KMS-11 (cell line): ENCODE measurements around the gene PHF21A.
A peak's percentile ranks its signal among the peaks of the same experiment; 100 is the strongest.

Experiments used
- H2AFZ ChIP-seq: fragments of 200-600 bp; sonication (generic); 2 replicates; pipeline ENCODE4 v1.6.1; 2016; ENCODE audit warnings: antibody characterized with exemption, mixed run types, low read depth
- H3K27ac ChIP-seq: fragments of 200-600 bp; sonication (generic); 2 replicates; pipeline ENCODE4 v1.6.1; 2016; ENCODE audit warnings: mild to moderate bottlenecking, mixed run types
- H3K27me3 ChIP-seq: fragments of 200-600 bp; sonication (generic); 2 replicates; pipeline ENCODE4 v1.6.1; 2017; ENCODE audit warnings: mild to moderate bottlenecking, low read depth, mixed run types, moderate library complexity; ENCODE audit not compliant: insufficient read depth
- H3K36me3 ChIP-seq: fragments of 200-600 bp; sonication (generic); 2 replicates; pipeline ENCODE4 v1.6.1; 2017; ENCODE audit warnings: mild to moderate bottlenecking, mixed run types; ENCODE audit not compliant: insufficient read depth
- H3K4me1 ChIP-seq: fragments of 200-600 bp; sonication (generic); 2 replicates; pipeline ENCODE4 v1.6.1; 2016; ENCODE audit warnings: mild to moderate bottlenecking, low read depth, mixed run types; ENCODE audit not compliant: poor library complexity, severe bottlenecking
- H3K4me2 ChIP-seq: fragments of 200-600 bp; sonication (generic); 2 replicates; pipeline ENCODE4 v1.7.0; 2016; ENCODE audit warnings: mild to moderate bottlenecking, mixed run types
- H3K4me3 ChIP-seq: fragments of 200-600 bp; sonication (generic); IDR thresholded peaks from 2 replicates; pipeline ENCODE4 v1.6.1; 2017; ENCODE audit warnings: low read depth, low read length, mixed read lengths; ENCODE audit not compliant: insufficient read depth
- H3K79me2 ChIP-seq: fragments of 200-600 bp; sonication (generic); 2 replicates; pipeline ENCODE4 v1.6.1; 2016; ENCODE audit warnings: low read depth, mixed run types; ENCODE audit not compliant: insufficient read depth
- H3K9ac ChIP-seq: fragments of 200-600 bp; sonication (generic); 2 replicates; pipeline ENCODE4 v1.6.1; 2016; ENCODE audit warnings: mild to moderate bottlenecking, mixed run types
- H4K20me1 ChIP-seq: fragments of 200-600 bp; sonication (generic); 2 replicates; pipeline ENCODE4 v1.6.1; 2016; ENCODE audit warnings: mild to moderate bottlenecking, mixed run types; ENCODE audit not compliant: insufficient read depth
- TF ChIP-seq, protein P1 (sequence below): fragments of 200-600 bp; sonication (generic); conservative IDR thresholded peaks from 2 replicates; pipeline ENCODE4 v1.6.1; 2017; ENCODE audit warnings: low read depth, mild to moderate bottlenecking, antibody characterized with exemption, low read length, moderate library complexity, mixed read lengths

PHF21A gene

DNA sequence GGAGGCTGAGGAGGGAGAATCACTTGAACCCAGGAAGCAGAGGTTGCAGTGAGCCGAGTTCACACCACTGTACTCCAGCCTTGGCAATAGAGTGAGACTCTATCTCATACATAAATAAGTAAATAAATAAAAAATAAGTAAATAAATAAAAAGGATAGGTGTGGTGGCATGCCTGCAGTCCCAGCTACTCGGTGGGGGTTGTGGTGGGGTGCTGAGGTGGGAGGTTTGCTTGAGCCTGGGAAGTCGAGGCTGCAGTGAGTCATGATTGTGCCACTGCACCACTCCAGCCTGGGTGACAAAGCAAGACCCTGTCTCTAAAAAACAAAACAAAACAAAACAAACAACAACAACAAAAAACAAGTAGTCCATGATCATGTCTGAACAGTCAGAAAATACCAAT lies 195.7 kb downstream of the PHF21A start:
- H3K4me3 ChIP-seq = no peak overlapping the region
- no peaks in the 10 kb centered on the region for H4K20me1 ChIP-seq
- TF ChIP-seq, protein P1, sequence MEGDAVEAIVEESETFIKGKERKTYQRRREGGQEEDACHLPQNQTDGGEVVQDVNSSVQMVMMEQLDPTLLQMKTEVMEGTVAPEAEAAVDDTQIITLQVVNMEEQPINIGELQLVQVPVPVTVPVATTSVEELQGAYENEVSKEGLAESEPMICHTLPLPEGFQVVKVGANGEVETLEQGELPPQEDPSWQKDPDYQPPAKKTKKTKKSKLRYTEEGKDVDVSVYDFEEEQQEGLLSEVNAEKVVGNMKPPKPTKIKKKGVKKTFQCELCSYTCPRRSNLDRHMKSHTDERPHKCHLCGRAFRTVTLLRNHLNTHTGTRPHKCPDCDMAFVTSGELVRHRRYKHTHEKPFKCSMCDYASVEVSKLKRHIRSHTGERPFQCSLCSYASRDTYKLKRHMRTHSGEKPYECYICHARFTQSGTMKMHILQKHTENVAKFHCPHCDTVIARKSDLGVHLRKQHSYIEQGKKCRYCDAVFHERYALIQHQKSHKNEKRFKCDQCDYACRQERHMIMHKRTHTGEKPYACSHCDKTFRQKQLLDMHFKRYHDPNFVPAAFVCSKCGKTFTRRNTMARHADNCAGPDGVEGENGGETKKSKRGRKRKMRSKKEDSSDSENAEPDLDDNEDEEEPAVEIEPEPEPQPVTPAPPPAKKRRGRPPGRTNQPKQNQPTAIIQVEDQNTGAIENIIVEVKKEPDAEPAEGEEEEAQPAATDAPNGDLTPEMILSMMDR = no peak
- H3K27ac ChIP-seq = no peak overlapping the region
- no peaks in the 10 kb centered on the region for H3K36me3 ChIP-seq
- H2AFZ ChIP-seq = no peak overlapping the region
- no peak overlapping the region for H3K4me2 ChIP-seq
- H3K27me3 ChIP-seq = 0 out of 2 replicates have a peak, but pooled peaks cover 5% of the 10 kb centered on the region
- H3K4me1 ChIP-seq = peaks cover 14% of the 10 kb centered on the region
- H3K79me2 ChIP-seq = no peaks in the 10 kb centered on the region
- H3K9ac ChIP-seq = no peak overlapping the region

- TF ChIP-seq, protein P1 = no peak
- no peaks in the 10 kb centered on the region for H3K36me3 ChIP-seq
- H3K79me2 ChIP-seq = no peaks in the 10 kb centered on the region
- H3K27me3 ChIP-seq = 0 out of 2 replicates have a peak, but pooled peaks cover 5% of the 10 kb centered on the region
- H3K9ac ChIP-seq = no peak overlapping the region
- no peak overlapping the region for H3K27ac ChIP-seq
- no peaks in the 10 kb centered on the region for H4K20me1 ChIP-seq
- no peak overlapping the region for H3K4me2 ChIP-seq
- H2AFZ ChIP-seq = no peak overlapping the region
- peaks cover 8% of the 10 kb centered on the region for H3K4me1 ChIP-seq
- H3K4me3 ChIP-seq = no peak overlapping the region
Measured at GRCh38 chr11:45924927-45925326, 196.3 kb downstream of the PHF21A start.

DNA sequence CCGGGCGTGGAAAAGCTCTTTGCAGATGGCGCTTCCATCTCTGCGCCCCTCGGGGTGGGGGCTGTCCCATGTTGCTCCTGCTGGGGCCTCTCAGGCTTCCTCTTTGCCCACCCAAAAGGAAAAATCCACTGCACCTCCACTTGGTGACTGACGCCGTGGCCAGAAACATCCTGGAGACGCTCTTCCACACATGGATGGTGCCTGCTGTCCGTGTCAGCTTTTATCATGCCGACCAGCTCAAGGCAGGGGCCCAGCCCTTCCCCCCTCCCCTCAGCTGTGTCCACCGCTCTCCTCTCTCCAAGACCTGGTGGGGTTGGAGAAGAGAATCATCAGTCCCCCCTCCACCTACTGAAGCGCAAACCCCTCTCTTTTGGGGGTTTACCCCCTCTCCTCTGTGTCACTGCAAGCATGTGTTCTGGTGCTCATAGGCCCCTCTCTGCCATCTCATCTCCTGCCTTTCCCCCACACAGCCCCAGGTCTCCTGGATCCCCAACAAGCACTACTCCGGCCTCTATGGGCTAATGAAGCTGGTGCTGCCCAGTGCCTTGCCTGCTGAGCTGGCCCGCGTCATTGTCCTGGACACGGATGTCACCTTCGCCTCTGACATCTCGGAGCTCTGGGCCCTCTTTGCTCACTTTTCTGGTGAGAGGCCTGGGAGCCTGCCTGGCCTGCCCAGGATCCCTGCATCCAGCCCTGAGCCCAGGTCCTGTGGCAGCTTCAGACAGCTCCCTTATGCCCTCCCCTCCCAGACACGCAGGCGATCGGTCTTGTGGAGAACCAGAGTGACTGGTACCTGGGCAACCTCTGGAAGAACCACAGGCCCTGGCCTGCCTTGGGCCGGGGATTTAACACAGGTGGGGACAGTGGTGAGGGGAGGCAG lies 197.0 kb downstream of the PHF21A start:
- TF ChIP-seq, protein P1 = no peak
- 0 out of 2 replicates have a peak, but pooled peaks cover 5% of the 10 kb centered on the region for H3K27me3 ChIP-seq
- H4K20me1 ChIP-seq = no peaks in the 10 kb centered on the region
- no peak overlapping the region for H3K4me3 ChIP-seq
- H3K4me2 ChIP-seq = no peak overlapping the region
- H3K36me3 ChIP-seq = no peaks in the 10 kb centered on the region
- peaks cover 2% of the 10 kb centered on the region for H3K4me1 ChIP-seq
- no peak overlapping the region for H3K27ac ChIP-seq
- H3K79me2 ChIP-seq = no peaks in the 10 kb centered on the region
- no peak overlapping the region for H3K9ac ChIP-seq
- H2AFZ ChIP-seq = no peak overlapping the region

DNA sequence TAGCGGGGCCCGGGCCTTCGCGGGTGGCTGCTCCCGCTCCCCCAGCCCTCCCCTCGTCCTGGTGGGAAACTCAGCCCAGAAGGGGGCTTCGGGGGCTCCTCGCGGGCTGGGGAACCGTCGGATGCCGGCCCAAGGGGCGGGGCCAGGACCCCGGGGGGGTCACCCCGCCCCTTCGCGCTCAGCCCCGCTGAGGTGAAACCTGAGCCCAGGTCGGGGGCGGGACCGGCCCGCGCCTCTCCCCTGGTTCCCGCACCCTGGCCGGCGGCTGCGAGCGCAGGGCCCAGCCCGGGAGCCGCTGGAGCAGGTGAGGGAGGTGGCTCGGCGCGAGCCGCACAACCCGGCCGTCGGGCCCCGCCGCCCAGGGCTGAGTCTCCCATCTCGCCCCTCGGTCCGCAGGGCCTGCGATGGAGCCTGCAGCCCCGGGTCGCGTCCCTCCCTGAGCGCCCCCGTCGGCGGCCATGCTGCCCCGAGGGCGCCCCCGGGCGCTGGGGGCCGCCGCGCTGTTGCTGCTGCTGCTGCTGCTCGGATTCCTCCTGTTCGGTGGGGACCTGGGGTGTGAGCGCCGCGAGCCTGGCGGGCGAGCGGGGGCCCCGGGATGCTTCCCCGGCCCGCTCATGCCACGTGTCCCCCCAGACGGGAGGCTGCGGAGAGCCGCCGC lies 198.7 kb downstream of the PHF21A start, which contains the start of gene LARGE2:
TSS of gene LARGE2 (plus strand) at position 232 of the 658 bp plus-strand sequence. CDS start at position 459, 227 bp downstream.
- Histone ChIP-seq H3K4me2 (peak within 1 kb of the TSS; percentile 39), H3K4me3 (no peak within 1 kb of the TSS), H3K9ac (no peak within 1 kb of the TSS), H3K36me3 (no peaks in the 10 kb centered on the region), H3K4me1 (peaks cover 6% of the 10 kb centered on the region), H3K27me3 (0 out of 2 replicates have a peak, but pooled peaks cover 5% of the 10 kb centered on the region), H3K79me2 (no peaks in the 10 kb centered on the region), H2AFZ (peak within 1 kb of the TSS; percentile 73), H4K20me1 (no peaks in the 10 kb centered on the region), H3K27ac (no peak within 1 kb of the TSS)
- TF ChIP-seq, protein P1 = no peak
